ENCODE measurements around the gene RAD23A. TPM values are rescaled to one million over a fixed set of nuclear protein-coding genes. Genes with fewer than 3 reads are reported as not detected.
A peak's percentile ranks its signal among the peaks of the same experiment; 100 is the strongest.

The RAD23A gene
- total and polyA plus RNA-seq, 7 donors: 58.7 to 133 (median 99.3) TPM

GRCh38 chr19:12940897-12941296, 4.8 kb upstream of the RAD23A start:
- Histone ChIP-seq H3K4me1 (peaks cover 0 to 61% (median 34%) of the 10 kb centered on the region in 4 donors), H3K36me3 (peaks cover 31 to 54% (median 39%) of the 10 kb centered on the region in 4 donors), H3K9me3 (no peaks in the 10 kb centered on the region), H3K27me3 (no peaks in the 10 kb centered on the region), H3K4me3 (no peak overlapping the region), H3K27ac (peak overlapping the region in 3 of 4 donors; percentile 40 to 98 (median 96))
- WGBS, 2 donors: 85 to 89% methylated on average over 2 of the region's 2 CpGs
- no peak for TF ChIP-seq POLR2A (IDR thresholded peaks at IDR 0.05)
- no peak for TF ChIP-seq CTCF (IDR thresholded peaks at IDR 0.05)
- intact Hi-C loops (cut with DNase I): no loop called here
- no peak for DNase-seq

DNA sequence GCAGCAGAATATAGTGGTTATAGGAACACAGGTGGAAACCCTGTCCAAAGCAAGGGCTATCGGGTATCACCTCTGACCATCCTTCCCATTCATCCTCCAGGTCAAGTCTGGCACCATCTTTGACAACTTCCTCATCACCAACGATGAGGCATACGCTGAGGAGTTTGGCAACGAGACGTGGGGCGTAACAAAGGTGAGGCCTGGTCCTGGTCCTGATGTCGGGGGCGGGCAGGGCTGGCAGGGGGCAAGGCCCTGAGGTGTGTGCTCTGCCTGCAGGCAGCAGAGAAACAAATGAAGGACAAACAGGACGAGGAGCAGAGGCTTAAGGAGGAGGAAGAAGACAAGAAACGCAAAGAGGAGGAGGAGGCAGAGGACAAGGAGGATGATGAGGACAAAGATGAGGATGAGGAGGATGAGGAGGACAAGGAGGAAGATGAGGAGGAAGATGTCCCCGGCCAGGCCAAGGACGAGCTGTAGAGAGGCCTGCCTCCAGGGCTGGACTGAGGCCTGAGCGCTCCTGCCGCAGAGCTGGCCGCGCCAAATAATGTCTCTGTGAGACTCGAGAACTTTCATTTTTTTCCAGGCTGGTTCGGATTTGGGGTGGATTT, 2.1 kb upstream of the RAD23A start:
- H3K4me3 ChIP-seq: no peak overlapping the region
- TF ChIP-seq EP300 (IDR thresholded peaks at IDR 0.05): no peak
- TF ChIP-seq POLR2AphosphoS5 (IDR thresholded peaks at IDR 0.05): no peak
- no peak for TF ChIP-seq CTCF (IDR thresholded peaks at IDR 0.05)
- intact Hi-C loops (cut with DNase I): no loop called here
- H3K4me1 ChIP-seq: peaks cover 0 to 69% (median 40%) of the 10 kb centered on the region in 4 donors
- peaks cover 41 to 65% (median 47%) of the 10 kb centered on the region in 4 donors for H3K36me3 ChIP-seq
- WGBS, 2 donors: 81 to 84% methylated on average over 18 of the region's 18 CpGs
- H3K9me3 ChIP-seq: no peaks in the 10 kb centered on the region
- DNase-seq: no peak
- H3K27ac ChIP-seq: peak overlapping the region in 3 of 4 donors; percentile 9 to 99 (median 35)
- H3K27me3 ChIP-seq: no peaks in the 10 kb centered on the region

DNA sequence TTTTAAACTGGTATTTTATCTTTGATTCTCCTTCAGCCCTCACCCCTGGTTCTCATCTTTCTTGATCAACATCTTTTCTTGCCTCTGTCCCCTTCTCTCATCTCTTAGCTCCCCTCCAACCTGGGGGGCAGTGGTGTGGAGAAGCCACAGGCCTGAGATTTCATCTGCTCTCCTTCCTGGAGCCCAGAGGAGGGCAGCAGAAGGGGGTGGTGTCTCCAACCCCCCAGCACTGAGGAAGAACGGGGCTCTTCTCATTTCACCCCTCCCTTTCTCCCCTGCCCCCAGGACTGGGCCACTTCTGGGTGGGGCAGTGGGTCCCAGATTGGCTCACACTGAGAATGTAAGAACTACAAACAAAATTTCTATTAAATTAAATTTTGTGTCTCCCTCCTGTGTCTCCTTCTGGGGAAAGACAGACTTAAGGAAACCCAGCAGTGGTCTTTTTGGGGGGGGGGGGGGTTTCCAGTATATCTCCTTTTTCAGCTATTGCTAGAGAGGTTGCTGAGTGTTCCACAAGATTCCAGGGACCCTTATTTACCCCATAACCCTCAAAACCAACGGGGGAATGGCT, 1.5 kb upstream of the RAD23A start:
- Histone ChIP-seq H3K27me3 (no peaks in the 10 kb centered on the region), H3K27ac (peak overlapping the region in 3 of 4 donors; percentile 93 to 99 (median 95)), H3K4me3 (no peak overlapping the region), H3K9me3 (no peaks in the 10 kb centered on the region), H3K36me3 (peaks cover 47 to 72% (median 54%) of the 10 kb centered on the region in 4 donors), H3K4me1 (peaks cover 0 to 66% (median 40%) of the 10 kb centered on the region in 4 donors)
- intact Hi-C loops (cut with DNase I): no loop called here
- DNase-seq: no peak
- WGBS, 2 donors: 60 to 74% methylated on average over 2 of the region's 2 CpGs
- TF ChIP-seq EP300 (IDR thresholded peaks at IDR 0.05) (no peak), POLR2A (IDR thresholded peaks at IDR 0.05) (no peak), CTCF (IDR thresholded peaks at IDR 0.05) (no peak), POLR2AphosphoS5 (IDR thresholded peaks at IDR 0.05) (no peak)

DNA sequence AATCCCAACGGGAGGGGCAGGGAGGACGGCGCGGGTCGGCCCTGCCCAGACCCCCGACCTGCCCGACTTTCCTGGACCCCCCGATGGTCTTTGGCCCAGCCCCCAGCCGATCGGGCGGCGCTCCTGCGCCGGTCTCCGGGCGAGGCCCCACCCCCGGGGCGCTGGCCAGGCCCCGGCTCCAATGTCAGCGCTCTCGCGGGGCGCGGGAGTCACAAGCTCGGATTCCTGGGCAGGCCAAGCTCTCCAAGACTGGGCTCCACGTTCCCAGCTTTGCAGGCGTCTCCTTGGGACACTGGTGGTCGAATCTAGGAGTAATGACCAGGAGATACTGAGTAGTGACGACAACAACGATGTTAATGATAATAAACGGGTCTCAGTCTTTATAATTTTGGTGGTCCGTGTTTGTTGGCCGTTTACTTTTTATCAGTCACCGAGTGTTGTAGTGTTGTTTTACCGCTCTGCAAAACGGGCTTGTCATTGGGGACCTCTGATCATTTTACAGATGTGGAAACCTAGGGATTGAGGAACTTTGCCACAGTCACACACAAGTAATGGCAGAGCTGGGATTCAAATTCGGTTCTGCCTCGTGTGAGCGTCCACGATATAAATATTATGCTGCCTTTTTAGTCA, 545 bp downstream of the RAD23A start:
- peak; percentile 85 for DNase-seq
- peaks cover 48 to 73% (median 57%) of the 10 kb centered on the region in 4 donors for H3K36me3 ChIP-seq
- H3K4me3 ChIP-seq: peak overlapping the region; percentile 88 to 100 (median 93)
- H3K27ac ChIP-seq: peak overlapping the region; percentile 93 to 99 (median 96)
- no peak for TF ChIP-seq POLR2AphosphoS5 (IDR thresholded peaks at IDR 0.05)
- TF ChIP-seq EP300 (IDR thresholded peaks at IDR 0.05): no peak
- TF ChIP-seq CTCF (IDR thresholded peaks at IDR 0.05): no peak
- TF ChIP-seq POLR2A (IDR thresholded peaks at IDR 0.05): no peak
- intact Hi-C loops (cut with DNase I): loop anchor here (5.0 kb wide), 1 partner anchor 59 kb away; the partner anchor contains the start of gene KLF1
- no peaks in the 10 kb centered on the region for H3K9me3 ChIP-seq
- no peaks in the 10 kb centered on the region for H3K27me3 ChIP-seq
- WGBS, 2 donors: 0 to 1% methylated on average over 40 of the region's 40 CpGs
- peaks cover 0 to 46% (median 22%) of the 10 kb centered on the region in 4 donors for H3K4me1 ChIP-seq
